Gastrocnemius medialis (tissue), 4 donors: ENCODE data around the gene HSPB7. TPM values are rescaled to one million over a fixed set of nuclear protein-coding genes. Genes with fewer than 3 reads are reported as not detected.
"Not testable (repeated sequence)": the region's sequence is repeated elsewhere in the genome, so short reads cannot be mapped to it uniquely, and the experiment has no call there.

Source experiments
- ATAC-seq, 2 donors: fragments of 150-250 bp; one replicate each; pipeline ENCODE4 v1.9.1; 2016
- DNase-seq, 2 donors: peaks; one replicate each; pipeline ENCODE4 v3.0.0-alpha.2; 2019
- H3K27ac ChIP-seq, 4 donors: fragments of 200-600 bp; sonication (generic); 1 replicate in 1 of 4; 2 replicates in 3 of 4; pipeline ENCODE4 v1.5.1; 2016 to 2018; ENCODE audit warnings: mild to moderate bottlenecking in 2 of 4, moderate library complexity in 1 of 4
- H3K27me3 ChIP-seq, 3 donors: fragments of 200-600 bp; sonication (generic) in 2 of 3; 1 replicate in 1 of 3; 2 replicates in 2 of 3; pipeline versions ENCODE4 v1.5.1 to v1.6.0; 2016 to 2019; ENCODE audit warnings: mild to moderate bottlenecking in 1 of 3, moderate library complexity in 1 of 3
- H3K36me3 ChIP-seq, 2 donors: fragments of 200-600 bp; sonication (generic) in 1 of 2; one replicate each; pipeline ENCODE4 v1.5.1; 2017 to 2018
- H3K4me1 ChIP-seq, 2 donors: fragments of 200-600 bp; sonication (generic) in 1 of 2; one replicate each; pipeline ENCODE4 v1.5.1; 2016 to 2017; ENCODE audit warnings: mild to moderate bottlenecking in 2 of 2
- H3K4me3 ChIP-seq, 4 donors: fragments of 200-600 bp; sonication (generic) in 3 of 4; 1 replicate in 1 of 4; 2 replicates in 3 of 4; pipeline ENCODE4 v1.5.1; 2016 to 2019; ENCODE audit warnings: mild to moderate bottlenecking in 2 of 4
- H3K9me3 ChIP-seq, 3 donors: fragments of 200-600 bp; sonication (generic) in 2 of 3; 1 replicate in 1 of 3; 2 replicates in 2 of 3; pipeline ENCODE4 v1.5.1; 2016 to 2019
- CTCF ChIP-seq, 5 experiments: fragments of 450-650 bp in 3 of 5; fragments of 200-600 bp in 2 of 5; sonication (generic) in 2 of 5; IDR thresholded peaks in 4 of 5; conservative IDR thresholded peaks in 1 of 5; 1 replicate in 4 of 5; 2 replicates in 1 of 5; pipeline ENCODE4 v1.5.1; 2016 to 2019; ENCODE audit warnings: antibody characterized with exemption in 5 of 5, mild to moderate bottlenecking in 3 of 5, moderate library complexity in 3 of 5
- POLR2A ChIP-seq, 2 donors: fragments of 450-650 bp; IDR thresholded peaks; one replicate each; pipeline ENCODE4 v1.6.1; 2017; ENCODE audit warnings: antibody characterized with exemption in 2 of 2, mild to moderate bottlenecking in 2 of 2, moderate library complexity in 2 of 2
- in situ Hi-C, 4 donors: fragments of 200-750 bp; cut with MboI; loops; one replicate each; pipeline versions ENCODE4 v1.15.0 to v1.8.0; 2017; ENCODE audit warnings: low sequenced_read_pairs in 4 of 4
- intact Hi-C: fragments of 100-400 bp; cut with DNase I; formaldehyde crosslinking; loops from one replicate; pipeline ENCODE4 v1.15.1; 2023; ENCODE audit warnings: low total_unique reads
- total RNA-seq, 4 donors: library from RNA; depleted of rRNA; stranded (reverse); fragments of >200 nt; gene quantifications; one replicate each; pipeline versions ENCODE4 v1.1.0 to v1.2.3, GENCODE V29; 2016

The HSPB7 gene
- total RNA-seq, 4 donors from 2014 or later = 355 to 1,466 (median 716) TPM

DNA sequence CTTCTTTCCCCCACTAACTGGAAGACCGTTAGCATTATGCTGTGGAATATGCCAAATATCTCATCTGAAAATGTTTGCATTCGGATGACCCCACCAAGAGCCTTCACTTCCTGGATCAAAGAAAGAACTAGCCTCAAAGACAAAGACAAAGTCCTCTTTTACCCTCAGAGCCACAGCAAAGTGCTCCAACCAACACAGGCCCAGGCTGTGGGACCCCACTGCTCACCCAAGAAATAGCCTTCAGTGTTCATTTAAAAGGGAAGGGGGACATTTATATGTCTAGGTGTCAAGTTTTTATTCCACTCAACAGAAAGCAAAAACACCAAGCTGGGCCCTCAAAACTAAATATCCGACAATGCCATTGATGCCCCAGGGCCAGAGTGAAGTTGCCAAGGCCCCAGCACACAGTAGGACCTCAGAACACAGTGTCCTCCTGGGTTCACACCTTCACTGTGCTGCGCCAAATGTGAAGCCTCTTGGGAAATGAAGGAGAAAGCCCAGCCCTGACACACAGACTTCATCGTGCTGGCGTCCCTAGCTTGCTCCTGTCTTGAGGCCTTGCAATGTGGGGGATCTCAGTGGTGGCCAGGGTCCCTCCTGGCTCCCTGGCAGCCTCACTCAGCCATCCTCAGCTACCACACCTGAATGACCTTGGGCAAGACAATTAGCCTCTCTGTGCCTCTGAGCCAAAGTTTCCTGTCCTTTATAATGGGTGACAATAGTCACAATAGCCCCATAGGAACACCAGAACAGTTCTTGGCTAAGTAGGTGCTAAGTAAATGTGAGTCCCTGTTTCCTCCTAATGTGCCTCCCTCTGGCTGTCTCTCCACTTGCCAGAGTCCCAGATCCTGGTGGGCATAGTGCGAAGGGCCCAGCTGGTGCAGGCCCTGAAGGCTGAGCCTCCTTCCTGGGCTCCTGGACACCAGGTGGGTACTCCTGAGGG lies 37.0 kb upstream of the HSPB7 start:
- no peaks in the 10 kb centered on the region for H3K27me3 ChIP-seq
- intact Hi-C loops = no loop called here
- no peak for ATAC-seq

DNA sequence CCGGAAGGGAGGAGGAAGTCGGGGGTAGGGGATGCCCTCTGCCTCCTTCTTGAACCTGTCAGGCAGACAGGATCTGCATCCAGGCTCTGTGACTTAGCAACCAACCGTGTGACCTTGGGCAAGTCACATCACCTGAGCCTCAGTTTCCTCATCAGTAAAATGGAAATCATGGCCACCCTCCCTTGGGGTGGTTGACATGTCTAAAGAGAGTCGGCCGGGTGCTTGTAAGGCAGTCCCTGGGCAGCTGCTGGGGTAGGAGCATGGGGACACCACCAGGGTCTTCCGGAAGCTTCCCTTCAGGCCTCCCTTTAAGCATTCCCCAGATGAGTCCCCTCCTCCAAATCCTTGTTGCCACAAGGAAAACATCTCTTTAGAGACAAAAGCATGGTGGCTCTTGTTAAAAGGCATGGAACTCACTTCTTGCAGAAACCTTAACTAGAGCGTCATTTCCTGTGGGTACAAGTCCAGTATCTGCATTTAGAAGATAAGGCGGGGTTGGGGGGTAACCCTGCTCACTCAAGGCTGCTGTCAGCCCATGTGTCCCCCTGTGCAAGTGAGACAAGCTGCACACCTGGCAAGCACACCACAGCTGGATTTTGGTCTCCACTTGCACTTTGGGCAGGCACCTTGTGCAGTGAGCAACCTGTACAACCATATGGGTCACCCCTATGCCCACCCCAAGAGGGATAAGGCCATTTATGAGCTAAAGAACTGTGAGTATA lies 36.1 kb upstream of the HSPB7 start:
- Histone ChIP-seq H3K27ac (no peak overlapping the region), H3K36me3 (no peaks in the 10 kb centered on the region), H3K4me3 (no peak overlapping the region), H3K4me1 (peaks cover 0 to 1% of the 10 kb centered on the region in 2 donors), H3K9me3 (no peaks in the 10 kb centered on the region), H3K27me3 (no peaks in the 10 kb centered on the region)
- intact Hi-C loops (no loop called here), in situ Hi-C loops (loop anchor here in 3 of 4 donors (10.0 to 25.0 kb wide), 2 partner anchors 49 to 242 kb away; partner anchors contain the start of genes SRARP (in 2 of the 3) and UQCRHL (in 1 of the 3))
- DNase-seq (no peak), ATAC-seq (no peak)
- TF ChIP-seq CTCF (IDR thresholded peaks at IDR 0.05 in 4 of 5, conservative IDR thresholded peaks at IDR 0.05 in 1 of 5) (no peak), POLR2A (IDR thresholded peaks at IDR 0.05) (no peak)

More for the DNA sequence above, 37.0 kb upstream of the HSPB7 start:
- DNase-seq = no peak
- no peak for TF ChIP-seq CTCF (IDR thresholded peaks at IDR 0.05 in 4 of 5, conservative IDR thresholded peaks at IDR 0.05 in 1 of 5)
- no peak for TF ChIP-seq POLR2A (IDR thresholded peaks at IDR 0.05)
- no peak overlapping the region for H3K27ac ChIP-seq
- H3K9me3 ChIP-seq = no peaks in the 10 kb centered on the region
- H3K36me3 ChIP-seq = no peaks in the 10 kb centered on the region
- in situ Hi-C loops = loop anchor here in 3 of 4 donors (10.0 to 25.0 kb wide), 2 partner anchors 50 to 243 kb away; partner anchors contain the start of genes SRARP (in 2 of the 3) and UQCRHL (in 1 of the 3)
- no peak overlapping the region for H3K4me3 ChIP-seq
- no peaks in the 10 kb centered on the region for H3K4me1 ChIP-seq

DNA sequence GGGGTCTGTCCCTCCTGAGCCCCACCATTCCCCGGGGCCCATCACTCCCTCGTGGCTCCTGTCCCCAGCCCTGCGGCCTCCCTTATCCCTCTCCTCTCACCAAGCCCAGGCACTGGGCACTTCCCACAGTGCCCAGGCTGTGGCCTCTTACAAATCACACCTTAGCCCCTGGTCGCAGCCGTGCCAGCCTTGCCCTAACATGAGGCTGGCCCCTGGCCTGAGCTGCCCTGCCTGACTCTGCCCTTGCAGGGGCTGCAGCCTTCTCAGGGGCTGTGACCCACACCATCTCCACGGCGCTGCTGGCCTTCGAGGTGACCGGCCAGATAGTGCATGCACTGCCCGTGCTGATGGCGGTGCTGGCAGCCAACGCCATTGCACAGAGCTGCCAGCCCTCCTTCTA lies 34.1 kb upstream of the HSPB7 start:
- H3K27ac ChIP-seq, H3K9me3 ChIP-seq, H3K27me3 ChIP-seq, H3K4me3 ChIP-seq, H3K36me3 ChIP-seq, intact Hi-C loops, DNase-seq, ATAC-seq, H3K4me1 ChIP-seq: not testable (repeated sequence)
- in situ Hi-C loops = loop anchor here in 3 of 4 donors (10.0 to 25.0 kb wide), 2 partner anchors 47 to 240 kb away; partner anchors contain the start of genes SRARP (in 2 of the 3) and UQCRHL (in 1 of the 3)

DNA sequence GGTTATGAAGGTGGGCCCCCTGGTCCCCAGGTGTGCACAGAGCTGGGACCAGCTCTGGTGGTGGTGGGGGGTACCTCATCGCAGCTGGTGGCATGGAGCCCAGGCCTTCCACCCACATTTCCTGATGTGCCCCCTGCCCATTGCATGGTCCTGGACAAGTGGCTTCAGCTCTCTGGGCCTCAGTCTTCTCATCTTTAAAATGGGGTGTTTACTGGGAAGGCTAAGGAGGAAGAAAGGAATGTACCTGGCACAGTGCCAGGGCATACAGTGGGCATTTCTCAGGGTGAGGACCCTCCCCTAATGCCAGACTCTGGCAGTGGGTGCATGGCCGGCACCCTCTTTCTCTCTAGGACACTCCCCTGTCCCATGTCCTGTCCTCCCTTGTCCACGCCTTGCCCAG lies 33.2 kb upstream of the HSPB7 start:
- no peaks in the 10 kb centered on the region for H3K27me3 ChIP-seq
- no peak for DNase-seq
- no peak overlapping the region for H3K4me3 ChIP-seq
- no peaks in the 10 kb centered on the region for H3K36me3 ChIP-seq
- no peak overlapping the region for H3K27ac ChIP-seq
- intact Hi-C loops = no loop called here
- H3K9me3 ChIP-seq = no peaks in the 10 kb centered on the region
- in situ Hi-C loops = loop anchor here in 3 of 4 donors (10.0 to 25.0 kb wide), 2 partner anchors 46 to 239 kb away; partner anchors contain the start of genes SRARP (in 2 of the 3) and UQCRHL (in 1 of the 3)
- no peak for ATAC-seq
- no peak for TF ChIP-seq CTCF (IDR thresholded peaks at IDR 0.05 in 4 of 5, conservative IDR thresholded peaks at IDR 0.05 in 1 of 5)
- no peak for TF ChIP-seq POLR2A (IDR thresholded peaks at IDR 0.05)
- H3K4me1 ChIP-seq = peaks cover 0 to 4% of the 10 kb centered on the region in 2 donors
